BJ (cell line): Measurements from ENCODE around the gene RRH. TPM values are rescaled to one million over a fixed set of nuclear protein-coding genes. Genes with fewer than 3 reads are reported as not detected.

Experiments
- CTCF ChIA-PET: fragments of 350-600 bp; formaldehyde crosslinking; extraction: SDS; loops from one replicate; lab custom pipeline; 2021; ENCODE audit warnings: antibody characterized with exemption, inconsistent platforms; lab: Yijun Ruan, JAX
- POLR2A ChIA-PET: fragments of 300-600 bp; sonication (Branson Sonifier 250); formaldehyde crosslinking; extraction: SDS; loops from one replicate; lab custom pipeline; 2021; ENCODE audit warnings: antibody characterized with exemption; lab: Charles Lee
- DNase-seq: peaks from one replicate; pipeline ENCODE4 v3.0.0-alpha.2; 2011; ENCODE audit warnings: low read depth
- H3K27me3 ChIP-seq: 2 replicates; pipeline ENCODE4 v1.6.0; 2011; ENCODE audit warnings: low read length; ENCODE audit not compliant: control insufficient read depth, insufficient read depth
- H3K36me3 ChIP-seq: 2 replicates; pipeline ENCODE4 v1.5.1; 2011; ENCODE audit warnings: low read length; ENCODE audit not compliant: control insufficient read depth, insufficient read depth
- H3K4me3 ChIP-seq: 2 replicates; pipeline ENCODE4 v1.5.1; 2011; ENCODE audit warnings: low read depth, mild to moderate bottlenecking, control low read depth, low read length
- CTCF ChIP-seq: IDR thresholded peaks from 2 replicates; pipeline ENCODE4 v1.5.1; 2011; ENCODE audit warnings: low read depth, mild to moderate bottlenecking, control low read depth, inconsistent platforms, low read length, moderate library complexity; ENCODE audit not compliant: insufficient read depth
- polyA plus RNA-seq: library from polyadenylated mRNA; depleted of rRNA; stranded (reverse); fragments of >200 nt; gene quantifications from 2 replicates; pipeline ENCODE4 v1.2.3, GENCODE V29; 2011

RRH gene
- polyA plus RNA-seq, 1 experiment, result 0.05 TPM

- no peaks in the 10 kb centered on the region; the same call in 1 of the 2 replicates for H3K36me3 ChIP-seq
- no peak for TF ChIP-seq CTCF
- POLR2A ChIA-PET, result no interaction called here
- CTCF ChIA-PET, result interaction anchor here (1.3 to 2.1 kb wide), 4 partner anchors 10 to 389 kb away, joined by 3 to 14 read pairs (median 4); partner anchors contain the start of genes RRH and SEC24B
- peak overlapping the region; percentile 65 for H3K4me3 ChIP-seq
- DNase-seq, result no peak
- no peaks in the 10 kb centered on the region for H3K27me3 ChIP-seq
These were observed 11.7 kb upstream of the RRH start for GRCh38 chr4:109816082-109816442.

GRCh38 chr4:109816894-109817293 is 10.9 kb upstream of the RRH start:
- Histone ChIP-seq H3K4me3 (peak overlapping the region; percentile 65; the same call in 1 of the 2 replicates), H3K36me3 (no peaks in the 10 kb centered on the region; the same call in 1 of the 2 replicates), H3K27me3 (no peaks in the 10 kb centered on the region)
- no peak for DNase-seq
- no peak for TF ChIP-seq CTCF
- POLR2A ChIA-PET, result no interaction called here
- CTCF ChIA-PET, result interaction anchor here (1.3 to 2.1 kb wide), 2 partner anchors 9 to 383 kb away, joined by 3 to 14 read pairs; partner anchors contain the start of genes RRH and SEC24B

- CTCF ChIA-PET, result no interaction called here
- POLR2A ChIA-PET, result no interaction called here
- no peaks in the 10 kb centered on the region for H3K27me3 ChIP-seq
- no peak for DNase-seq
- TF ChIP-seq CTCF, result no peak
- peaks cover 2% of the 10 kb centered on the region for H3K36me3 ChIP-seq
- no peak overlapping the region for H3K4me3 ChIP-seq
These were observed 9.5 kb upstream of the RRH start for GRCh38 chr4:109818268-109818667.

GRCh38 chr4:109820563-109820962 is 7.2 kb upstream of the RRH start:
- POLR2A ChIA-PET, result no interaction called here
- no peak for TF ChIP-seq CTCF
- DNase-seq, result no peak
- peaks cover 2% of the 10 kb centered on the region for H3K36me3 ChIP-seq
- no peak overlapping the region for H3K4me3 ChIP-seq
- H3K27me3 ChIP-seq, result no peaks in the 10 kb centered on the region
- CTCF ChIA-PET, result interaction anchor here (1.4 to 1.6 kb wide), 2 partner anchors 9 to 387 kb away, joined by 3 to 4 read pairs; partner anchors contain the start of gene SEC24B

- H3K36me3 ChIP-seq, result peaks cover 2% of the 10 kb centered on the region
- POLR2A ChIA-PET, result no interaction called here
- TF ChIP-seq CTCF, result no peak
- no peaks in the 10 kb centered on the region for H3K27me3 ChIP-seq
- no peak overlapping the region for H3K4me3 ChIP-seq
- no peak for DNase-seq
- CTCF ChIA-PET, result interaction anchor here (1.4 kb wide), 1 partner anchor 388 kb away, joined by 4 read pairs; the partner anchor contains the start of gene SEC24B
These were observed 6.6 kb upstream of the RRH start for GRCh38 chr4:109821185-109821584.
